Endothelial cell of umbilical vein (primary cell): ENCODE results near the gene DCAF4. TPM values are rescaled to one million over a fixed set of nuclear protein-coding genes. Genes with fewer than 3 reads are reported as not detected.

ENCODE experiments used
- BruUV-seq: library from RNA; stranded (reverse); fragments of 400-500 nt; replicated peaks from 2 replicates; lab custom pipeline; 2021; lab: Mats Ljungman, UMichigan
- CTCF ChIA-PET: fragments of 300-600, 350-600 bp; sonication (Branson Sonifier 250); formaldehyde crosslinking; loops from one replicate; lab custom pipeline; 2021; ENCODE audit warnings: antibody characterized with exemption, inconsistent platforms; lab: Charles Lee
- POLR2A ChIA-PET: fragments of 300-600, 350-600 bp; sonication (Branson Sonifier 250); formaldehyde crosslinking; loops from one replicate; lab custom pipeline; 2021; ENCODE audit warnings: antibody characterized with exemption, inconsistent platforms; lab: Charles Lee
- DNase-seq: peaks from one replicate; pipeline ENCODE4 v3.0.0-alpha.2; 2011; ENCODE audit warnings: low read depth, low spot score
- FAIRE-seq: peaks from 2 replicates; lab custom pipeline; 2011; peaks lifted over from hg19 to GRCh38; lab: Jason Lieb, UNC
- H2AFZ ChIP-seq: 2 replicates; pipeline ENCODE4 v1.6.0; 2012; ENCODE audit warnings: low read depth, low read length, control low read depth, inconsistent platforms
- H3K27ac ChIP-seq: 2 replicates; pipeline ENCODE4 v1.5.1; 2011; ENCODE audit warnings: low read depth, mild to moderate bottlenecking, control low read depth, low read length, moderate library complexity; ENCODE audit not compliant: insufficient read depth
- H3K27me3 ChIP-seq, 2 experiments: 2 replicates each; pipeline versions ENCODE4 v1.6.0 to v1.6.1; 2011; ENCODE audit warnings: low read length in 2 of 2, mixed read lengths in 1 of 2; ENCODE audit not compliant: control insufficient read depth in 2 of 2, insufficient read depth in 2 of 2
- H3K36me3 ChIP-seq, 2 experiments: 2 replicates in 1 of 2; 3 replicates in 1 of 2; pipeline ENCODE4 v1.5.1; 2011; ENCODE audit warnings: low read length in 2 of 2, mild to moderate bottlenecking in 1 of 2, moderate library complexity in 1 of 2; ENCODE audit not compliant: control insufficient read depth in 2 of 2, insufficient read depth in 2 of 2; ENCODE audit errors: extremely low read depth in 1 of 2
- H3K4me1 ChIP-seq: 3 replicates; pipeline ENCODE4 v1.5.1; 2011; ENCODE audit warnings: mild to moderate bottlenecking, low read length; ENCODE audit not compliant: control insufficient read depth, insufficient read depth; ENCODE audit errors: extremely low read depth
- H3K4me2 ChIP-seq: 2 replicates; pipeline ENCODE4 v1.6.1; 2011; ENCODE audit warnings: low read length, control low read depth, mixed read lengths; ENCODE audit not compliant: insufficient read depth
- H3K4me3 ChIP-seq, 3 experiments: fragments of 200-600 bp in 1 of 3; sonication (generic), shearing (Covaris generic) in 1 of 3; replicated peaks in 1 of 3; 2 replicates each; pipeline ENCODE4 v1.5.1; 2011 to 2016; ENCODE audit warnings: control low read depth in 3 of 3, low read length in 3 of 3, mild to moderate bottlenecking in 2 of 3, inconsistent platforms in 1 of 3, low read depth in 1 of 3, moderate library complexity in 1 of 3; ENCODE audit not compliant: insufficient read depth in 1 of 3
- H3K79me2 ChIP-seq: 2 replicates; pipeline ENCODE4 v1.6.0; 2012; ENCODE audit warnings: low read length, inconsistent platforms; ENCODE audit not compliant: control insufficient read depth, insufficient read depth
- H3K9ac ChIP-seq: replicated peaks from 2 replicates; pipeline ENCODE3; 2011; ENCODE audit warnings: low read length, control low read depth; ENCODE audit not compliant: insufficient read depth; ENCODE audit errors: extremely low read depth
- H3K9me1 ChIP-seq: replicated peaks from 3 replicates; pipeline ENCODE4 v1.6.0; 2011; ENCODE audit warnings: mild to moderate bottlenecking, low read length; ENCODE audit not compliant: control insufficient read depth, insufficient read depth; ENCODE audit errors: extremely low read depth
- H3K9me3 ChIP-seq: replicated peaks from 2 replicates; pipeline ENCODE4 v1.5.1; 2012; ENCODE audit warnings: low read length, inconsistent platforms; ENCODE audit not compliant: control insufficient read depth, insufficient read depth
- H4K20me1 ChIP-seq: replicated peaks from 2 replicates; pipeline ENCODE3; 2011; ENCODE audit warnings: mild to moderate bottlenecking, low read length; ENCODE audit not compliant: control insufficient read depth, insufficient read depth; ENCODE audit errors: extremely low read depth
- CTCF ChIP-seq, 2 donors: IDR thresholded peaks; 1 replicate in 1 of 2; 2 replicates in 1 of 2; pipeline ENCODE4 v1.5.1; 2011; ENCODE audit warnings: low read length in 2 of 2, mild to moderate bottlenecking in 2 of 2, moderate library complexity in 2 of 2, control low read depth in 1 of 2, inconsistent platforms in 1 of 2, low read depth in 1 of 2; ENCODE audit not compliant: insufficient read depth in 1 of 2; ENCODE audit errors: extremely low read depth in 1 of 2
- EZH2 ChIP-seq: IDR thresholded peaks from 2 replicates; pipeline ENCODE4 v1.6.1; 2012; ENCODE audit warnings: borderline replicate concordance, low read depth, mild to moderate bottlenecking, moderate library complexity, low read length, inconsistent platforms; ENCODE audit not compliant: severe bottlenecking
- FOS ChIP-seq: IDR thresholded peaks from 2 replicates; pipeline ENCODE4 v1.6.1; 2011; ENCODE audit warnings: mild to moderate bottlenecking, low read length, moderate library complexity, borderline replicate concordance; ENCODE audit not compliant: insufficient read depth
- GATA2 ChIP-seq: IDR thresholded peaks from 2 replicates; pipeline ENCODE4 v1.7.0; 2011; ENCODE audit warnings: low read depth, mild to moderate bottlenecking, moderate library complexity, mixed read lengths, low read length; ENCODE audit not compliant: insufficient read length, insufficient read depth
- JUN ChIP-seq: IDR thresholded peaks from 2 replicates; pipeline ENCODE4 v1.6.1; 2011; ENCODE audit warnings: borderline replicate concordance, low read depth; ENCODE audit not compliant: insufficient read length, insufficient read depth
- MAX ChIP-seq: IDR thresholded peaks from 2 replicates; pipeline ENCODE4 v1.6.1; 2011; ENCODE audit not compliant: insufficient read depth, insufficient read length
- MYC ChIP-seq: IDR thresholded peaks from one replicate; pipeline ENCODE4 v1.6.1; 2011; ENCODE audit warnings: mild to moderate bottlenecking, low read depth, low read length
- POLR2A ChIP-seq: IDR thresholded peaks from 2 replicates; pipeline ENCODE4 v1.6.1; 2012; ENCODE audit warnings: low read depth, mild to moderate bottlenecking, control low read depth, low read length
- POLR2AphosphoS5 ChIP-seq: IDR thresholded peaks from 2 replicates; pipeline ENCODE4 v1.6.1; 2012; ENCODE audit warnings: low read depth, mild to moderate bottlenecking, control low read depth, low read length, moderate library complexity; ENCODE audit not compliant: insufficient read depth
- dilution Hi-C: fragments of 300-500 bp; cut with MboI; formaldehyde crosslinking; loops from one replicate; pipeline ENCODE4 v1.15.0; 2019; ENCODE audit warnings: low sequenced_read_pairs; ENCODE audit not compliant: extremely low pct_ligation_motif_present
- intact Hi-C: fragments of 100-400 bp; cut with micrococcal nuclease; formaldehyde crosslinking; loops from one replicate; pipeline ENCODE4 v1.10.0; 2022
- polyA plus RNA-seq, 4 experiments: library from polyadenylated mRNA; depleted of rRNA in 3 of 4; stranded (reverse) in 3 of 4; unstranded in 1 of 4; fragments of >200 nt; gene quantifications; 2 replicates each; pipeline versions ENCODE4 v1.2.1 to v1.2.3, GENCODE V29; 2011 to 2012; ENCODE audit warnings: missing spikeins in 1 of 4
- total RNA-seq: library from RNA; stranded (reverse); gene quantifications from 2 replicates; pipeline ENCODE4 v1.2.3, GENCODE V29; 2021

The DCAF4 gene
- total and polyA plus RNA-seq, 2 donors (not counting 3 experiments of a cell fraction or from before 2014, with no cell fraction given), result 8.6 to 15.8 TPM

DNA sequence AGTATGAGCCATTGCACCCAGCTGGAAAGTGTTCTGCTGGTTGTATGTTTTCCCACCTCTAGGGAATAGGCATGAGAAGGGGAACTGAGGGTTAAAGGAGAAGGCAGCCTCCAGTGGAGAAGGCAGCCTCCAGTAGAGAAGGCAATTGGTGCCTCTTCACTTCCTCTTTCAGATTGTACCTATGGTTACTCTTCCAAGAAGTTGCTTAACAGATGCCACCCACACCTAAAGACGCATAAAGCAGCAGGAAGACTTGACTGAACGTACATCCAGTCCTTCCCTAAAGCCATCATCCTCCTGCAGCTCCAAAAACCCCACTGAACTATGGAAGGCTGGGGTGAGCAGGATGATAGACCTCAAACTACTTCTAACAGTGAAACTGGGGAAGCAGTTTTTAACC, 45.4 kb upstream of the DCAF4 start:
- dilution Hi-C loops, result no loop called here

More for the DNA sequence above, 45.4 kb upstream of the DCAF4 start:
- Histone ChIP-seq H3K9me1 (no peaks in the 10 kb centered on the region), H3K4me2 (no peak overlapping the region), H3K9ac (no peak overlapping the region), H3K79me2 (peaks cover 25% of the 10 kb centered on the region), H3K27me3 (no peaks in the 10 kb centered on the region), H4K20me1 (no peaks in the 10 kb centered on the region), H2AFZ (no peak overlapping the region), H3K27ac (no peak overlapping the region), H3K36me3 (no peaks in the 10 kb centered on the region), H3K4me3 (no peak overlapping the region), H3K9me3 (no peaks in the 10 kb centered on the region), H3K4me1 (peaks cover 18% of the 10 kb centered on the region)
- DNase-seq (no peak), FAIRE-seq (no peak)
- no peak for TF ChIP-seq JUN
- TF ChIP-seq POLR2A, result no peak
- no peak for TF ChIP-seq FOS
- no peak for TF ChIP-seq CTCF (IDR thresholded peaks at IDR 0.05; ENCODE audit: extremely low read depth in 1 of 2, insufficient read depth in 1 of 2, low read depth in 1 of 2, low read length in 2 of 2)
- TF ChIP-seq EZH2, result no peak
- TF ChIP-seq POLR2AphosphoS5, result no peak
- no peak for TF ChIP-seq MAX
- TF ChIP-seq GATA2, result no peak
- TF ChIP-seq MYC, result no peak
- CTCF ChIA-PET, result no interaction called here
- intact Hi-C loops, result no loop called here
- BruUV-seq, result no TSS peak
- POLR2A ChIA-PET, result no interaction called here
